Suprapubic skin (tissue), 4 donors: ENCODE data around the gene TMEM250.

Source experiments
- EP300 ChIP-seq: sonication (generic); formaldehyde crosslinking; IDR thresholded peaks from one replicate; pipeline ENCODE4 v1.6.1; 2017; ENCODE audit warnings: antibody characterized with exemption
- POLR2A ChIP-seq, 2 donors: fragments of 450-650 bp; IDR thresholded peaks; one replicate each; pipeline ENCODE4 v1.6.1; 2017; ENCODE audit warnings: antibody characterized with exemption in 2 of 2, mild to moderate bottlenecking in 2 of 2, moderate library complexity in 2 of 2
- POLR2AphosphoS5 ChIP-seq, 3 donors: sonication (generic); formaldehyde crosslinking; IDR thresholded peaks; one replicate each; pipeline ENCODE4 v1.6.1; 2017; ENCODE audit warnings: antibody characterized with exemption in 3 of 3
- TF ChIP-seq, protein P1 (sequence below), 2 donors: fragments of 200-600 bp in 1 of 2; fragments of 450-650 bp in 1 of 2; sonication (generic) in 1 of 2; IDR thresholded peaks; one replicate each; pipeline ENCODE4 v1.5.1; 2016 to 2019; ENCODE audit warnings: antibody characterized with exemption in 2 of 2, mild to moderate bottlenecking in 1 of 2, moderate library complexity in 1 of 2

DNA sequence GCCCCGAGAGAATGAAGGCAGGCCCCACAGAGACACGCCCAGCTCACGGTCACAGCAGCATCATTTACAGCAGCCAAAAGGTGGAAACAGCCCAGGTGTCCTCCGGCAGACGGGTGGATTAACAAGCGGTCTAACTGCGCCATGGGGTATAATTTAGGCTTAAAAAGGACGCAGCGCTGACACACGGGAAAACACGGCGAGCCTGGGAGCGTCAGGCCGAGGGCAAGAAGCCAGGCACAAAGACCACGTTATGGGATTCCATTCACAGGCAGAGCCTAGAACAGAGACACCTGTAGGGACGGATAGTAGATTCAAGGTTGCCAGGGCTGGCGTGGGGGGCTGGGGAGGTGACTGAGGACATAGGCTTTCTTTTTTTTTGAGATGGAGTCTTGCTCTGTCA is 36.9 kb upstream of the TMEM250 start:
- TF ChIP-seq POLR2AphosphoS5 (IDR thresholded peaks at IDR 0.05) (no peak), EP300 (no peak), POLR2A (IDR thresholded peaks at IDR 0.05) (no peak)
- TF ChIP-seq, protein P1, sequence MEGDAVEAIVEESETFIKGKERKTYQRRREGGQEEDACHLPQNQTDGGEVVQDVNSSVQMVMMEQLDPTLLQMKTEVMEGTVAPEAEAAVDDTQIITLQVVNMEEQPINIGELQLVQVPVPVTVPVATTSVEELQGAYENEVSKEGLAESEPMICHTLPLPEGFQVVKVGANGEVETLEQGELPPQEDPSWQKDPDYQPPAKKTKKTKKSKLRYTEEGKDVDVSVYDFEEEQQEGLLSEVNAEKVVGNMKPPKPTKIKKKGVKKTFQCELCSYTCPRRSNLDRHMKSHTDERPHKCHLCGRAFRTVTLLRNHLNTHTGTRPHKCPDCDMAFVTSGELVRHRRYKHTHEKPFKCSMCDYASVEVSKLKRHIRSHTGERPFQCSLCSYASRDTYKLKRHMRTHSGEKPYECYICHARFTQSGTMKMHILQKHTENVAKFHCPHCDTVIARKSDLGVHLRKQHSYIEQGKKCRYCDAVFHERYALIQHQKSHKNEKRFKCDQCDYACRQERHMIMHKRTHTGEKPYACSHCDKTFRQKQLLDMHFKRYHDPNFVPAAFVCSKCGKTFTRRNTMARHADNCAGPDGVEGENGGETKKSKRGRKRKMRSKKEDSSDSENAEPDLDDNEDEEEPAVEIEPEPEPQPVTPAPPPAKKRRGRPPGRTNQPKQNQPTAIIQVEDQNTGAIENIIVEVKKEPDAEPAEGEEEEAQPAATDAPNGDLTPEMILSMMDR (IDR thresholded peaks at IDR 0.05), result no peak
